HK-2 (cell line): Measurements from ENCODE around the gene CCR4.
"Not testable (repeated sequence)": the region's sequence is repeated elsewhere in the genome, so short reads cannot be mapped to it uniquely, and the experiment has no call there.

Source experiments
- DNase-seq: peaks from one replicate; pipeline ENCODE4 v3.0.0-alpha.2; 2018; ENCODE audit not compliant: unreplicated experiment

The CCR4 gene

GRCh38 chr3:32983124-32983523 is 31.7 kb downstream of the CCR4 start:
- DNase-seq = no peak

GRCh38 chr3:32984918-32985317 is 33.5 kb downstream of the CCR4 start:
- DNase-seq = not testable (repeated sequence)

- no peak for DNase-seq
Measured at GRCh38 chr3:32989171-32989570, 37.7 kb downstream of the CCR4 start.

- no peak for DNase-seq
Measured at GRCh38 chr3:32990116-32990515, 38.7 kb downstream of the CCR4 start.

GRCh38 chr3:32991781-32992180 is 40.3 kb downstream of the CCR4 start:
- no peak for DNase-seq

- no peak for DNase-seq
Measured at GRCh38 chr3:32992310-32992686, 40.9 kb downstream of the CCR4 start.

- no peak for DNase-seq
Measured at GRCh38 chr3:32994045-32994444, 42.6 kb downstream of the CCR4 start.

- DNase-seq = no peak
Measured at GRCh38 chr3:32995098-32995497, 43.7 kb downstream of the CCR4 start.

- DNase-seq = no peak
Measured at GRCh38 chr3:32996048-32996754, 44.8 kb downstream of the CCR4 start.

GRCh38 chr3:32996755-32997091 is 45.3 kb downstream of the CCR4 start:
- DNase-seq = no peak

- DNase-seq = no peak
Measured at GRCh38 chr3:32998631-32999451, 47.4 kb downstream of the CCR4 start.

- DNase-seq = no peak
Measured at GRCh38 chr3:33000691-33001385, 49.4 kb downstream of the CCR4 start.

GRCh38 chr3:33001889-33002288 is 50.4 kb downstream of the CCR4 start:
- DNase-seq = no peak

- DNase-seq = no peak
Measured at GRCh38 chr3:33003308-33003707, 51.9 kb downstream of the CCR4 start.

- DNase-seq = no peak
Measured at GRCh38 chr3:33004205-33004604, 52.8 kb downstream of the CCR4 start.

- DNase-seq = no peak
Measured at GRCh38 chr3:33004961-33005360, 53.5 kb downstream of the CCR4 start.
